Astrocyte (in vitro differentiated cells and primary cell): ENCODE data around the gene TUT4.

Source experiments
- EZH2 ChIP-seq: IDR thresholded peaks from 2 replicates; pipeline ENCODE4 v1.6.1; 2012; ENCODE audit warnings: mild to moderate bottlenecking, low read length, inconsistent platforms; ENCODE audit not compliant: insufficient read depth
- TF ChIP-seq, protein P1 (sequence below): IDR thresholded peaks from 2 replicates; pipeline ENCODE4 v1.5.1; 2011; ENCODE audit warnings: low read depth, mild to moderate bottlenecking, inconsistent platforms, low read length, moderate library complexity; ENCODE audit not compliant: insufficient read depth

DNA sequence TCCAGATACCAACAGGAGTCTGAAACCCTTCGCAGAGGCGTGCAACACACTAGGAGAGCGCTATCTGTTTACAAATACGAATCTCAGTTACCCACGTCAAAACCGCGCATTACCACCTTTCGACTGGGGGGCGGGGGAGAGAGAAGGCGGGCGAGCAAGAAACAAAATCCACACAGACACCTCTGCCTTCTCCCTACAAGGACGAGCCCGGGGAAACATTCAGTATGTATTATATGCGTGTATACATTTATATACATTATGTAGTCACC lies 722 bp downstream of the TUT4 start:
- TF ChIP-seq, protein P1, sequence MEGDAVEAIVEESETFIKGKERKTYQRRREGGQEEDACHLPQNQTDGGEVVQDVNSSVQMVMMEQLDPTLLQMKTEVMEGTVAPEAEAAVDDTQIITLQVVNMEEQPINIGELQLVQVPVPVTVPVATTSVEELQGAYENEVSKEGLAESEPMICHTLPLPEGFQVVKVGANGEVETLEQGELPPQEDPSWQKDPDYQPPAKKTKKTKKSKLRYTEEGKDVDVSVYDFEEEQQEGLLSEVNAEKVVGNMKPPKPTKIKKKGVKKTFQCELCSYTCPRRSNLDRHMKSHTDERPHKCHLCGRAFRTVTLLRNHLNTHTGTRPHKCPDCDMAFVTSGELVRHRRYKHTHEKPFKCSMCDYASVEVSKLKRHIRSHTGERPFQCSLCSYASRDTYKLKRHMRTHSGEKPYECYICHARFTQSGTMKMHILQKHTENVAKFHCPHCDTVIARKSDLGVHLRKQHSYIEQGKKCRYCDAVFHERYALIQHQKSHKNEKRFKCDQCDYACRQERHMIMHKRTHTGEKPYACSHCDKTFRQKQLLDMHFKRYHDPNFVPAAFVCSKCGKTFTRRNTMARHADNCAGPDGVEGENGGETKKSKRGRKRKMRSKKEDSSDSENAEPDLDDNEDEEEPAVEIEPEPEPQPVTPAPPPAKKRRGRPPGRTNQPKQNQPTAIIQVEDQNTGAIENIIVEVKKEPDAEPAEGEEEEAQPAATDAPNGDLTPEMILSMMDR: no peak
- TF ChIP-seq EZH2: no peak
